Loucy (cell line): ENCODE measurements around the gene PRC1.

Experiments used
- EZH2phosphoT487 ChIP-seq: fragments of 200-600 bp; IDR thresholded peaks from 2 replicates; pipeline ENCODE4 v1.6.1; 2018; ENCODE audit warnings: antibody characterized with exemption, mild to moderate bottlenecking, moderate library complexity, borderline replicate concordance
- TF ChIP-seq, protein P1 (sequence below): fragments of 200-600 bp; sonication (generic); conservative IDR thresholded peaks from 2 replicates; pipeline ENCODE4 v1.5.1; 2014; ENCODE audit warnings: mild to moderate bottlenecking, antibody characterized with exemption, low read length

DNA sequence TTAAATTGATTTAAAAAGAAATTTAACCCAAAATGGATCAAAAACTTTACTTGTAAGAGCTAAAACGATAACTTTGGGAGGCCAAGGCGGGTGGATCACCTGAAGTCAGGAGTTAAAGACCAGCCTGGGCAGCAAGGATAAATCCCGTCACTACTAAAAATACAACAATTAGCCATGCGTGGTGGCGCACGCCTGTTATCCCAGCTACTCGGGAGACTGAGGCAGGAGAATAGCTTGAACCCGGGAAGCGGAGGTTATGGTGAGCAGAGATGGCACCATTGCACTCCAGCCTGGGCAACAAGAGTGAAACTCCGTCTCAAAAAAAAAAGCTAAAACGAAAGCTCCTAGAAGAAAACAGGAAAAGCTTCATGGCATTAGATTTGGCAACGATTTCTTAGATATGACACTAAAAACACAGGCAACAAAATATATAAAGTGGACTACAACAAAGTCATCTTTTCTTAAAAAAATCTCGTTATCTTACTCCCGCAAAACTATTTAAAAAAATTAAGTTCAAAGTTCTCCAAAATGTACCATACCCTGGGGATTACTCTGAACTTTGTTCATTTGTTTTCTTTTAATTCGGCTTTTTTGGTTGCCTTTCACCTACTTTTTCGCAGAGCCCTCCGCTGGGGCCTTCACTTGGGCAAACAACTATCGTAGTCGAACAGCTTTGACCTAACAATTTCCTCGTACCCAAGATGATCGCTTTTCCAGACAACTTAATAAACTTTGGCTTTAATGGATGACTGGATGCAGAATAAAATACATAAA lies 64.9 kb downstream of the PRC1 start:
- TF ChIP-seq, protein P1, sequence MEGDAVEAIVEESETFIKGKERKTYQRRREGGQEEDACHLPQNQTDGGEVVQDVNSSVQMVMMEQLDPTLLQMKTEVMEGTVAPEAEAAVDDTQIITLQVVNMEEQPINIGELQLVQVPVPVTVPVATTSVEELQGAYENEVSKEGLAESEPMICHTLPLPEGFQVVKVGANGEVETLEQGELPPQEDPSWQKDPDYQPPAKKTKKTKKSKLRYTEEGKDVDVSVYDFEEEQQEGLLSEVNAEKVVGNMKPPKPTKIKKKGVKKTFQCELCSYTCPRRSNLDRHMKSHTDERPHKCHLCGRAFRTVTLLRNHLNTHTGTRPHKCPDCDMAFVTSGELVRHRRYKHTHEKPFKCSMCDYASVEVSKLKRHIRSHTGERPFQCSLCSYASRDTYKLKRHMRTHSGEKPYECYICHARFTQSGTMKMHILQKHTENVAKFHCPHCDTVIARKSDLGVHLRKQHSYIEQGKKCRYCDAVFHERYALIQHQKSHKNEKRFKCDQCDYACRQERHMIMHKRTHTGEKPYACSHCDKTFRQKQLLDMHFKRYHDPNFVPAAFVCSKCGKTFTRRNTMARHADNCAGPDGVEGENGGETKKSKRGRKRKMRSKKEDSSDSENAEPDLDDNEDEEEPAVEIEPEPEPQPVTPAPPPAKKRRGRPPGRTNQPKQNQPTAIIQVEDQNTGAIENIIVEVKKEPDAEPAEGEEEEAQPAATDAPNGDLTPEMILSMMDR: no peak
- no peak for TF ChIP-seq EZH2phosphoT487
